CD4-positive, alpha-beta T cell treated with Interleukin-1 beta for 1 hour (primary cell): Measurements from ENCODE around the gene SPECC1L.
A peak's percentile ranks its signal among the peaks of the same experiment; 100 is the strongest.
"Not testable (repeated sequence)": the region's sequence is repeated elsewhere in the genome, so short reads cannot be mapped to it uniquely, and the experiment has no call there.

Experiments used
- DNase-seq, 2 donors: peaks; one replicate each; pipeline ENCODE4 v3.0.0-alpha.2; 2020 to 2022

Gene SPECC1L

GRCh38 chr22:24245584-24246561, 24.8 kb upstream of the SPECC1L start:
- not testable (repeated sequence) for DNase-seq

DNA sequence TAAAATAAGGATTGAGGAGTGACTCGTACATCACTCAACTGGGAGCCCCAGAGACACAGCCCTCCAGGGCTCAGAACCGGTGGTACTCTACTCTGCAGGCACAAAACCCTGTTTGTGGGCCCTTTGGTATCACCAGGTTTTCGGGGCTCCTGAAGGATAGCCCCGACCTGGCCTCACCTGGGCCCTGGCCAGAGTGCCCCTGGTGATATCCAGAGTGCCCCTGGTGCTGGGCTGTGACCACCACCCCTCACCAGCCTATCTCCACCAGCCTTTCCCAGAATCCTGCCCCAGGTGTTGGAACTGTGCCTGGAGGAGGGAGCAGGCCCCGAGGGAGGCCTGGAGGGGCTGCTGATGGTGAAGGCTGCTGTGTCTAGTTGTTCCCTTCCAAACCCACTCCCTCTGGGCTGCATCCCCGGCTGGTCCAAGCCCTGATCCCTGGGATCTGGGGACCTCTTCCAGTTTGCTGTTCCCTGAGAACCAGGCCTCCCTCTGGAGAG, 23.6 kb upstream of the SPECC1L start:
- DNase-seq = no peak

DNA sequence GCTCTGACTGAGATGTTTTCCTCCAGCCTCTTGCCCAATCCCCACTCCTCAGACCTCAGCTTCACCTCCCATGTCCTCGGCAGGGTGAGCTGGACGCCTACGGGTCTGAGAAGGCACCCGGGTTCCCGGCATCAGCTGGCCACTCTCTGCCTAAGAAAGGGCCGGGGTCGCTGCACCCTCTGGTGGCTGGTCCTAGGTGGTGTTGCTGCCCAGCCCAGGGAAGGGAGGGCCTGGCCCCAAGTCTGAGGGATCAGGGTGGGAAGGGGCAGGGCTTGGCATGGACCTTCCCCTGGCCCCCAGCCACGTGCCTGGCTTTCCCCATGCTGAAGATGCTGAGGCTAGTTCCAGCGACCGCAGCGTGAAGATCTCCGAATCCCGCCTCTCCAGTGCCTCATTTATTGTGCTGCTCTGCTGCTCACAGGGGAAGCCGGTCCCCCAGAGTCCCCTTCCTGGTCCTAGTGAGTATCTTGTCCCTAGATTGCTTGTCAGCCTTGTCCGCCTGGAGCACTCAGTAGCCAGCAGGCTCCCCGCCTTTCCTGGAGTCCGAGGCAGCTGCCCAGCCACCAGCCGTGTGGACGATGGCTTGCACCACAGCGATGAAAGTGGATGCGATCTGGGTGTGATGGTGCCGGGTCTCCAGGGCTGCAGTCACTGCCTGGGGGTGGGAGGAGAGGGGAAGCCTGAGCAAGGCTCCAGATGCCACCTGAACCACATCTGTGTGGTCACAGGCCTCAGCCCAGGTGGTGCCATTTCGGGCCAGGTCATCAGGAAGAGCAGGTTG, 22.9 kb upstream of the SPECC1L start:
- peak; percentile 48 to 61 for DNase-seq

GRCh38 chr22:24248611-24249010, 22.0 kb upstream of the SPECC1L start:
- DNase-seq = not testable (repeated sequence)

GRCh38 chr22:24249413-24249812, 21.2 kb upstream of the SPECC1L start:
- DNase-seq = not testable (repeated sequence)

- not testable (repeated sequence) for DNase-seq
Observed at GRCh38 chr22:24251286-24251685, 19.3 kb upstream of the SPECC1L start.

- not testable (repeated sequence) for DNase-seq
Observed at GRCh38 chr22:24253126-24253525, 17.5 kb upstream of the SPECC1L start.

- not testable (repeated sequence) for DNase-seq
Observed at GRCh38 chr22:24256136-24256535, 14.5 kb upstream of the SPECC1L start.

GRCh38 chr22:24256736-24257135, 13.9 kb upstream of the SPECC1L start:
- not testable (repeated sequence) for DNase-seq

GRCh38 chr22:24259459-24259858, 11.2 kb upstream of the SPECC1L start:
- peak; percentile 64 to 74 for DNase-seq

DNA sequence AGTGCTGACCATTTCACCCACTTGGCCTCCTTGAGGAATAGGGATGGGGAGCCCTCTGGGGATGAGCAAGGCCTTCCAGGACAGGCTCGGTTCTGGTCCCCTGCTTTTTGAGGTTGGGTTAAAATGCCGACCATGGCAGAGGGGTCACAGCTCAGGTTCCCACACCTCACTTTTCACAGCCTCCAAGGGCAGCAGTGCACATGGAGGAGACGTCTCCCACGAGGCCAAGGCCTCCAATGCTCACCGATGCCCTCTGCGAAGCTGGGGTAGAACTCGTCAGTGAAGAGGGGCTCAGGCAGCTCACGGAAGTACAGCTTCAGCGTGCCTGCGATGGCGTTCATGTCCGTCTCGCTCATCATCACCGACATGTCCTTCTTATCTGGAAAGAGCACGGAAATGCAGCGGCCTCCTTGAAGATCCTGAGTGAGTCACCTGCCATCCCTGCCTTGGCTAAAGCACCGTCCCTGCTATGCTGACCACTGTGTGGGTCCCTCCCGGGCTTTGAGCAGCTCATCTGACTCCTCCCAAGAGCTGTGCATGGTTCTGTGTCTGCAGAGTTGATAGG, 8.4 kb upstream of the SPECC1L start:
- not testable (repeated sequence) for DNase-seq

GRCh38 chr22:24263479-24263878, 7.2 kb upstream of the SPECC1L start:
- not testable (repeated sequence) for DNase-seq

- not testable (repeated sequence) for DNase-seq
Observed at GRCh38 chr22:24264329-24264896, 6.2 kb upstream of the SPECC1L start.

- DNase-seq = no peak
Observed at GRCh38 chr22:24265734-24266133, 4.9 kb upstream of the SPECC1L start.

- DNase-seq = not testable (repeated sequence)
Observed at GRCh38 chr22:24266495-24266894, 4.1 kb upstream of the SPECC1L start.

- DNase-seq = no peak
Observed at GRCh38 chr22:24271386-24271854, 789 bp downstream of the SPECC1L start.

DNA sequence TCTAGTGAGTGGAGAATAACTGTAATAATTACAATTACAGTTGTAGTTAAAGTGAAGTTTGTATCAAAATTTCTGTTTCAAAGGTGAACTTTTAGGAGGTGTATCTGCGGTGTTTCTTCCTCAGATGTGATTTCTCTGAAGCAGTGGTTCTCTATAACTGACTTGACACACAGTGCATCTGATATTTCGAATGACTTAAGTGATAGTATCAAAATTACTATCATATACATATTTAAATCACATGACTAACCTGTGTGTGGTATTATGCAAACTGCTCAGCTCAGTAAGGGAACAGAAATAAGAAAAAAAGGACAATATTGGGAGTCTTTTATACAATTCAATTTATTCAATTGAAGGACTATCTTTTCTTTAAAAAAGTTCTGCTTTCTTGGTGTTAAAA, 2.4 kb downstream of the SPECC1L start:
- not testable (repeated sequence) for DNase-seq

DNA sequence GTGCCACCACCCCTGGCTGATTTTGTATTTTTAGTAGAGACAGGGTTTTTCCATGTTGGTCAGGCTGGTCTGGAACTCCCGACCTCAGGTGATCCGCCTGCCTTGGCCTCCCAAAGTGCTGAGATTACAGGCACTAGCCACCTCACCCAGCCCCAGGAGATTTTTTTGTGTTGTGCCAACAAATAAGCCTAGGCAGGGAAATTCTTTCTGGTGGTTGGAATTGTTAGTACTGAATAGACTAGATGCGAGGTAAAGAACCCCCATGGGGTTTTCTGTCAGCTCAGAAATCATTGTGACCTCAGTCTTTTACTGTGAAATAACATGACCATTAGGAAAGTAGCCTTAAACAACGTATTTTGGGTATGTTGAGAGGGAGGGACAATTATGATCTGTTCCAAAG, 3.3 kb downstream of the SPECC1L start:
- DNase-seq = not testable (repeated sequence)

GRCh38 chr22:24274696-24275405, 4.2 kb downstream of the SPECC1L start:
- not testable (repeated sequence) for DNase-seq

GRCh38 chr22:24280363-24280762, 9.7 kb downstream of the SPECC1L start:
- not testable (repeated sequence) for DNase-seq

DNA sequence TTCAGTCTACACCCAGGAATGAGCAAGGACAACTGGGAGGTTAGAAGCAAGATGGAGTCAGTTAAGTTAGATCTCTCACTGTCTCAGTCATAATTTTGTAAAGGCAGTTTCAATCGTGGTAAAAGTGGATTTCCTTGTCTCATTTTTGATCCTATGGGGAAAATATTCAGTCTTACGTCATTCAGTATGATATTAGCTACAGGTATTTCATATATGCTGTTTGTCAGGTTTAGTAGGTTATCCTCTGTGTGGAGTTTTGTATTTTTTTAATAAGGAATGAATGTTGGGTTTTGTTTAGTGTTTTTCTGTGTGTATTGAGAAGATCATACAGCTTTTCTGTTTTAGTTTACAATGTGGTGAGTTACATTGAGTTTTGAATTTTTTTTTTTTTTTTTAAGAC, 11.8 kb downstream of the SPECC1L start:
- no peak for DNase-seq

GRCh38 chr22:24284747-24285203, 14.1 kb downstream of the SPECC1L start:
- DNase-seq = no peak
